RPMI7951 (cell line): ENCODE measurements around the gene KDM4D. TPM values are rescaled to one million over a fixed set of nuclear protein-coding genes. Genes with fewer than 3 reads are reported as not detected.
A peak's percentile ranks its signal among the peaks of the same experiment; 100 is the strongest.
"Not testable (repeated sequence)": the region's sequence is repeated elsewhere in the genome, so short reads cannot be mapped to it uniquely, and the experiment has no call there.

ENCODE experiments used
- DNase-seq: peaks from one replicate; pipeline ENCODE4 v3.0.0-alpha.2; 2012; ENCODE audit warnings: low read depth
- total RNA-seq: library from RNA; depleted of rRNA; stranded (reverse); fragments of >200 nt; shearing (Covaris generic); gene quantifications from 2 replicates; pipeline ENCODE4 v1.2.3, GENCODE V29; 2014

Gene KDM4D
- total RNA-seq, 1 experiment from 2014 or later: 3.0 TPM

- peak; percentile 25 for DNase-seq
Measured at GRCh38 chr11:94958121-94958696, 15.3 kb upstream of the KDM4D start.

DNA sequence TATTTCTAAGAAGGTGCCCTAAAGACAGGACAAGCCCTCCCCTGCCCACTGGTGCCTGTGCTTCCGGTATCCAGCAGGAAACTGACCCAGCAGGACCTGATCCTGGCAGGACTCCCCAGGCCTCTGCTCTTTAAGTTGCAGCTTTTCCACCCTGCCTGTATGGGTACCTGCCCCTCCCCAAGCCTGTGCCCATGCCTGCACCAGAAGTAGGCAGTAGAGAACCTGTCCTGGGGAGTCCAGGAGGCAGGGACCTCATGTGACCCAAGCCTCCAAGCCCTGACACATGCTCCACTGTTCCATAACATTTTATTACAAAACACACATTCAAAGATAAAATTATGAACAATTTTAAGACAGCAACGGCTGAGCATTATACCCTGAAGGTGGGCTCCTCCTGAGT is 14.3 kb upstream of the KDM4D start:
- DNase-seq: no peak

DNA sequence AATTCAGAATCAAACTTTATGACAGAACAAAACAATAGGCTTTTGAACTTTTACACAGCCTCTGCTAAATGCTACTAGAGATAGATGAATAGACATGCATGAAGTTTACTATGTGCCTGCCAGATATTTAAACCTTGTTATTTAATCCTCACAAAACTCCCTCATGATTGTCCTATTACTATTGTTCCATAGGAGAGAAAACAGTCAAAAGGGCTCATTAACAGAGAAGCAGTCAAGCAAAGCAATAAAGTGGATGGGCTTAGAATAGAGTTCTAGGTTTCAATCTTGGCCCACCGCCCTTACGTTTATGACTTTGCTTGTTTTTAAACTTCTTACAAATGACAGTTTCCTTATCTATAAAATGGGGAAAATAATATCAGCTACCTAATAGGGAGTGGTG is 13.0 kb upstream of the KDM4D start:
- DNase-seq: no peak

- DNase-seq: no peak
Measured at GRCh38 chr11:94961255-94961654, 12.3 kb upstream of the KDM4D start.

DNA sequence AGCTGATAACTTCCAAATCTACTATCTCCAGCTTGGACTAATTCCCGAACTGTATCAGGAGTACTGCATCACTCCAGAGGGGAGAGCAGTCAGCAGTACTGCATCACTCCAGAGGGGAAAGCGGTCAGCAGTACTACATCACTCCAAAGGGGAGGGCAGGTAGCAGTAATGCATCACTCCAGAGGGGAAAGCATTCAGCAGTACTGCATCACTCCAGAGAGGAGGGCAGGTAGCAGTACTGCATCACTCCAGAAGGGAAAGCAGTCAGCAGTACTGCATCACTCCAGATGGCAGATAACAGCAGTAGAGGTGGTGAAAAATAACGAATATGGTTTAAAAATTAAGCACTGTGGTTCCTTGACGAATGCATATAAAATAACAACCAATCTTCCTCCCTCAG is 8.6 kb upstream of the KDM4D start:
- DNase-seq: no peak

DNA sequence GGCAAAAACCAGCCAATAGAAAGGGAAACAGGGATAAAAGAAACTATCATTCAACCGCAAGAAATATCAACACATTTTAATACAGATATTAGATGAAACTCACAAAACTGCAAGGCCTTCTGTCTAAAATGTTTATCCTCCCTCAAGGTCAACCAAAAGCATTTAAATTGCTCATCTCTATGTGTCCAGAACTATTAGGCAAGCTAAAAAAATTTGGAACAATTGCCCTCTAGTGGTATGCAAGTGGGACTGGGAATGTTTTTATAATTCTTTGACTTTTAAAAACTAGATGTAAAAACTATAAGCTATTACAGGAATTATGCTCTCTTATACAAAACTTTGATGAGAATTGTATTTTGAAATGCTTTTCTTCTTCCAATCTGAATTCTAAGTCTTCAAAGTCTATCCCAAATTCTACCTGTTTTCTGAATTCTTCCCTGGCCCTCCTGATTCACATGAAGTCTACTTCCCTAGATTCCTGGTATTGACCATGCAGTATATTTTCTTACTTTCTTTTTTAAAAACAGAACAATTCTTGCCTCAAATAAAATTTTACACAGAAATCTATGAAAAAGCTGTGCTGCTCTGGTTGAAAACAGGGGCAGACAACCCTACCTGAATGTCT is 5.1 kb upstream of the KDM4D start:
- DNase-seq: peak; percentile 48

DNA sequence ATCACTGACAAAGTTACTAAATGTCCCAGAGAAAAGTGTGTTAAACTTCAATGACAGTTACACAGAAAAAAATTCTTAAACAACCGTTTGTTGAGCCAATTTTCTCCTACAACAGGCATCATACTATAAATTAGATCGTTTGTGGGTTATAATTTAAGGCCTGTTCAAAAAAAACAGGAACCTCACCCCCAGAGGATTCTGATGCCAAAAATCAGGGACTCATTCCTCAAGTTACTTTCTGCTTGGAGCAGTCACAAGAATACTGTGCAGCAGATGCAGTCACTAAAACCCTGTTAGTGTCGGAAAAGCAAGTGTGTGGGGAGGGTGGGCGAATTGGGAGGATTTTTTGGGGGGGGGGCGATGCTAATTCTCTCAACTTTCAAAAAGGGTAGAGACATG is 810 bp upstream of the KDM4D start:
- no peak for DNase-seq

GRCh38 chr11:94974178-94974577 is 669 bp downstream of the KDM4D start:
- no peak for DNase-seq

DNA sequence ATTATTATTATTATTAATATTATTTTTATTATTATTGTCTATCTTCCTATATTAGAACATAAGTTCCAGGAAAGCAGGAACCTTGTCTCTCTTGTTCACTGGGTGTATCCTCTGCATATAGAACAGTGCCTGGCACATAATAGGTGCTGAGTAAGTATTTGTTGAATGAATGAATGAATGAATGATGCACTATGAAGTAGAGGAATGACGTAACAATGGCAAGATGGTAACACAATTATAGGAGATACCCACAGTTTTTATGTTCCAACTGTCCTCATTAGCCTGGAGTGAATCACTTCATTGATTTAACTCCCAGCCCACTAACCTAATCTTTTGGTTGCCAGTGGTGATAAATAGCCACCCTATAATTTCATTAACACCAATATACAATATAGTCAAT is 2.1 kb downstream of the KDM4D start:
- no peak for DNase-seq

DNA sequence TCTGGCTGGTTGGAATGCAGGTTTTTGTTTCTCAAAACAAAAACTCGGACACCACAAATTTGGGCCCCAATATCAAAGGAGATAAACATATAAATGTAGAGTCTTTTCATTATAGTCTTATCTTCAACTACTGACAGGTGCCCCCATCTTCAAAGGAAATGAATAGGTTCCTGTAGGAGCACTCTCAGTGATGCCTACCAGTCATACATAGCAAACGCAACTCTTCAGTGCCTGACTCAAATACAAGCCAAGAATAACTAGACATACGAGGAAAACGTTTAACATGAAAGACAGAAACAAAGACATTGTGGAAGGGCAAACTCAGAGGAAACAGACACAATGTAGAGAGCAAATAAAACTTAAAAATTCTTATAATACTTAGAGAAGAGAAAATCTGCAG is 13.9 kb downstream of the KDM4D start:
- no peak for DNase-seq

GRCh38 chr11:94988748-94989147 is 15.2 kb downstream of the KDM4D start:
- DNase-seq: no peak

- DNase-seq: no peak
Measured at GRCh38 chr11:94993400-94993943, 20.0 kb downstream of the KDM4D start.

DNA sequence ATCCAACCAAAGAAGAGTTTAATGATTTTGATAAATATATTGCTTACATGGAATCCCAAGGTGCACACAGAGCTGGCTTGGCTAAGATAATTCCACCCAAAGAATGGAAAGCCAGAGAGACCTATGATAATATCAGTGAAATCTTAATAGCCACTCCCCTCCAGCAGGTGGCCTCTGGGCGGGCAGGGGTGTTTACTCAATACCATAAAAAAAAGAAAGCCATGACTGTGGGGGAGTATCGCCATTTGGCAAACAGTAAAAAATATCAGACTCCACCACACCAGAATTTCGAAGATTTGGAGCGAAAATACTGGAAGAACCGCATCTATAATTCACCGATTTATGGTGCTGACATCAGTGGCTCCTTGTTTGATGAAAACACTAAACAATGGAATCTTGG is 23.9 kb downstream of the KDM4D start:
- no peak for DNase-seq

GRCh38 chr11:94998285-94998684 is 24.8 kb downstream of the KDM4D start:
- DNase-seq: no peak

GRCh38 chr11:95003716-95004115 is 30.2 kb downstream of the KDM4D start:
- no peak for DNase-seq

DNA sequence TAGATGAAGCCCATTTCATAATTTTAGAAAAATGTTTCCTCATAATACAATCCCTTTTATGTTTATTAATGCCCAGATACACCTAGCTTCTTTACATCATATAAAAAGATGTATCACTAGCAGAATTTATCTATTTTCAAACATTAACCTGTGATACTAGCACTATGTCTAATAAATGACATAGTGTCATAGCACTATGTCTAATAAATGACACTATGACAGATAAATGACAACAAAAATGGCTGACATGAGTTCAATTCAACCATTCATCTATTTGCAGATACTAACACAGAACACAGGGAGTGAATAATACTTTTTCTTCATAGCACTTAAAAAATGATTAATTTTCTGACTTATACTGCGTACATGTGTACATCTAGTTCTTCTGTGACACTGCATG is 32.1 kb downstream of the KDM4D start:
- DNase-seq: no peak

DNA sequence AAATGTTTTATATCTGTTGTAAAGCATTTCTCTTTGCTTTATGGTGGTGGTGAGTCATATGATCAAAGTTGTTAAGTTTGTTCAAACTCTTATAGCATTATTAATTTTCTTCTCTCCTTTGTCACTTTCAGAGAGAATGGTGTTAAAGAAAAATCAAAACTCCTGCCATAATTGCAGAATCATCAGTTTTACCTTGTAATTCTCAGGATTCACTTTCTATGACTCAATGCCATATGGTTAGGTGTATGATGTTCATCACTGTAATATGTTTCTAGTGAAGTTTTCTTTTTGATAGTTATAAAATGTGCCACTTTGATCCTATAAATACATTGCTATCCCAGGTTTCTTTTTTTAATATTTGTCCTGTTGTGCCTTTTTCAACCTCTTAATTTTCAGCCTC is 37.9 kb downstream of the KDM4D start:
- DNase-seq: no peak

GRCh38 chr11:95014184-95014821 is 40.8 kb downstream of the KDM4D start:
- DNase-seq: no peak

- no peak for DNase-seq
Measured at GRCh38 chr11:95016139-95016538, 42.6 kb downstream of the KDM4D start.

GRCh38 chr11:95021468-95021867 is 48.0 kb downstream of the KDM4D start:
- DNase-seq: not testable (repeated sequence)

GRCh38 chr11:95024958-95025357 is 51.4 kb downstream of the KDM4D start, which contains the start of gene KDM4E:
Gene KDM4E, plus strand, starts transcription at chr11:95025258. Its CDS starts 300 bp downstream, at chr11:95025558.
- DNase-seq: no peak

GRCh38 chr11:95025594-95025993 is 52.1 kb downstream of the KDM4D start:
- DNase-seq: not testable (repeated sequence)

DNA sequence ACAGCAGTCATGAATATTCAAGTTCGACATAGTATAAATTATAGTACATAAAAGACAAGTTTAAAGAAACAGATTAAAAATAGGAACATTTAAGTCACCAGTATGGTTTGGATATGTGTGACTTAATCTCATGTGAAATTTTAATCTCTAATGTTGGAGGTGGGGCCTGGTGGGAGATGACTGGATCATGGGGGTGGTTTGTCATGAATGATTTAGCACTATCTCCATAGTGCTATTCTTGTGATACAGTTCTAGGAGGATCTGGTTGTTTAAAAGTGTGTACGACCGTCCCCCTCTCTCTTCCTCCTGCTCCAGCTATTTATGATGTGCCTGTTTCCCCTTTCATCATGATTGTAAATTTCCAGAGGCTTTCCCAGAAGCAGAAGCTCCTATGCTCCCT is 54.8 kb downstream of the KDM4D start:
- no peak for DNase-seq
